Keratinocyte (primary cell): ENCODE results near the gene ACHE. TPM values are rescaled to one million over a fixed set of nuclear protein-coding genes. Genes with fewer than 3 reads are reported as not detected.
"Not testable (repeated sequence)": the region's sequence is repeated elsewhere in the genome, so short reads cannot be mapped to it uniquely, and the experiment has no call there.

Source experiments
- DNase-seq: peaks from one replicate; pipeline ENCODE4 v3.0.0-alpha.2; 2011; ENCODE audit warnings: low read depth, missing footprints, low spot score
- FAIRE-seq: peaks from 2 replicates; lab custom pipeline; 2011; peaks lifted over from hg19 to GRCh38; lab: Jason Lieb, UNC
- H2AFZ ChIP-seq: 2 replicates; pipeline ENCODE4 v1.6.0; 2012; ENCODE audit warnings: low read length, control low read depth, inconsistent platforms; ENCODE audit not compliant: control insufficient read depth
- H3K27ac ChIP-seq: 2 replicates; pipeline ENCODE4 v1.5.1; 2011; ENCODE audit warnings: low read length; ENCODE audit not compliant: control insufficient read depth, insufficient read depth
- H3K27me3 ChIP-seq: 3 replicates; pipeline ENCODE4 v1.6.0; 2011; ENCODE audit warnings: low read length; ENCODE audit not compliant: control insufficient read depth, insufficient read depth; ENCODE audit errors: extremely low read depth
- H3K36me3 ChIP-seq, 2 experiments: 2 replicates in 1 of 2; 3 replicates in 1 of 2; pipeline ENCODE4 v1.5.1; 2011; ENCODE audit warnings: low read length in 2 of 2, mild to moderate bottlenecking in 1 of 2; ENCODE audit not compliant: control insufficient read depth in 2 of 2, insufficient read depth in 2 of 2; ENCODE audit errors: extremely low read depth in 1 of 2
- H3K4me1 ChIP-seq: 3 replicates; pipeline ENCODE4 v1.5.1; 2011; ENCODE audit warnings: low read length; ENCODE audit not compliant: control insufficient read depth, insufficient read depth; ENCODE audit errors: extremely low read depth
- H3K4me2 ChIP-seq: 3 replicates; pipeline ENCODE4 v1.6.0; 2011; ENCODE audit warnings: low read depth, low read length; ENCODE audit not compliant: control insufficient read depth, insufficient read depth; ENCODE audit errors: extremely low read depth
- H3K4me3 ChIP-seq, 3 experiments: fragments of 200-600 bp in 1 of 3; sonication (generic) in 1 of 3; 2 replicates in 2 of 3; 3 replicates in 1 of 3; pipeline ENCODE4 v1.5.1; 2011 to 2016; ENCODE audit warnings: low read length in 3 of 3, mild to moderate bottlenecking in 3 of 3, control low read depth in 2 of 3, inconsistent platforms in 1 of 3, low read depth in 1 of 3, mixed read lengths in 1 of 3, mixed run types in 1 of 3, moderate library complexity in 1 of 3; ENCODE audit not compliant: control insufficient read depth in 2 of 3, insufficient read depth in 2 of 3; ENCODE audit errors: extremely low read depth in 1 of 3
- H3K79me2 ChIP-seq: 2 replicates; pipeline ENCODE4 v1.6.0; 2012; ENCODE audit warnings: low read length; ENCODE audit not compliant: control insufficient read depth, insufficient read depth
- H3K9ac ChIP-seq: 3 replicates; pipeline ENCODE4 v1.6.0; 2011; ENCODE audit warnings: low read length; ENCODE audit not compliant: control insufficient read depth, insufficient read depth; ENCODE audit errors: extremely low read depth
- H3K9me1 ChIP-seq: 3 replicates; pipeline ENCODE4 v1.6.0; 2011; ENCODE audit warnings: low read length; ENCODE audit not compliant: control insufficient read depth, insufficient read depth; ENCODE audit errors: extremely low read depth
- H3K9me3 ChIP-seq: 2 replicates; pipeline ENCODE4 v1.5.1; 2012; ENCODE audit warnings: low read depth, low read length; ENCODE audit not compliant: control insufficient read depth
- H4K20me1 ChIP-seq: 3 replicates; pipeline ENCODE4 v1.6.0; 2011; ENCODE audit warnings: low read length; ENCODE audit not compliant: control insufficient read depth, insufficient read depth; ENCODE audit errors: extremely low read depth
- CTCF ChIP-seq, 3 experiments: IDR thresholded peaks in 1 of 3; conservative IDR thresholded peaks in 1 of 3; optimal IDR thresholded peaks in 1 of 3; 2 replicates in 2 of 3; 3 replicates in 1 of 3; pipeline versions ENCODE3 to v1.5.1; 2011; ENCODE audit warnings: low read length in 3 of 3, mild to moderate bottlenecking in 3 of 3, moderate library complexity in 2 of 3, control low read depth in 1 of 3, inconsistent platforms in 1 of 3; ENCODE audit not compliant: insufficient read depth in 2 of 3; ENCODE audit errors: extremely low read depth in 1 of 3
- EZH2 ChIP-seq: IDR thresholded peaks from one replicate; pipeline ENCODE4 v1.6.1; 2012; ENCODE audit warnings: inconsistent platforms, mild to moderate bottlenecking, low read length, moderate library complexity
- dilution Hi-C: fragments of 300-500 bp; cut with MboI; formaldehyde crosslinking; loops from one replicate; pipeline ENCODE4 v1.7.0; 2020; ENCODE audit warnings: low sequenced_read_pairs; ENCODE audit not compliant: extremely low pct_ligation_motif_present
- polyA plus RNA-seq, 5 experiments: library from polyadenylated mRNA; depleted of rRNA in 3 of 5; stranded (reverse) in 3 of 5; stranded (forward) in 1 of 5; unstranded in 1 of 5; fragments of >200 nt; gene quantifications; 1 replicate in 1 of 5; 2 replicates in 3 of 5; 3 replicates in 1 of 5; pipeline versions ENCODE4 v1.2.1 to v1.2.3, GENCODE V29; 2011 to 2012; ENCODE audit warnings: missing spikeins in 2 of 5, low read depth in 1 of 5, low replicate concordance in 1 of 5

Gene ACHE
- polyA plus RNA-seq, 1 donor (not counting 4 experiments of a cell fraction or from before 2014, with no cell fraction given): 0.07 TPM

- Histone ChIP-seq H3K4me3 (no peak overlapping the region), H3K4me2 (no peak overlapping the region), H3K79me2 (no peaks in the 10 kb centered on the region), H3K4me1 (peaks cover 6% of the 10 kb centered on the region), H3K9ac (no peak overlapping the region), H4K20me1 (no peaks in the 10 kb centered on the region), H3K9me3 (no peaks in the 10 kb centered on the region), H3K9me1 (no peaks in the 10 kb centered on the region), H3K36me3 (no peaks in the 10 kb centered on the region), H3K27me3 (no peaks in the 10 kb centered on the region), H3K27ac (no peak overlapping the region), H2AFZ (no peak overlapping the region)
- FAIRE-seq (no peak), DNase-seq (no peak)
- dilution Hi-C loops: no loop called here
- TF ChIP-seq EZH2 (no peak), CTCF (optimal IDR thresholded peaks at IDR 0.05 in 1 of 3, IDR thresholded peaks at IDR 0.05 in 1 of 3, conservative IDR thresholded peaks at IDR 0.05 in 1 of 3; ENCODE audit: extremely low read depth in 1 of 3, insufficient read depth in 2 of 3, low read length in 3 of 3) (no peak)
Observed at GRCh38 chr7:100933734-100934133, 38.0 kb upstream of the ACHE start.

GRCh38 chr7:100929808-100930174 is 34.1 kb upstream of the ACHE start:
- Histone ChIP-seq H3K4me1 (peaks cover 6% of the 10 kb centered on the region), H3K4me3 (no peak overlapping the region), H3K36me3 (no peaks in the 10 kb centered on the region), H3K4me2 (no peak overlapping the region), H3K79me2 (no peaks in the 10 kb centered on the region), H3K27me3 (no peaks in the 10 kb centered on the region), H3K9me3 (no peaks in the 10 kb centered on the region), H3K9me1 (no peaks in the 10 kb centered on the region), H3K9ac (no peak overlapping the region), H2AFZ (no peak overlapping the region), H4K20me1 (no peaks in the 10 kb centered on the region), H3K27ac (no peak overlapping the region)
- dilution Hi-C loops: no loop called here
- no peak for DNase-seq
- FAIRE-seq: no peak
- TF ChIP-seq CTCF (optimal IDR thresholded peaks at IDR 0.05 in 1 of 3, IDR thresholded peaks at IDR 0.05 in 1 of 3, conservative IDR thresholded peaks at IDR 0.05 in 1 of 3; ENCODE audit: extremely low read depth in 1 of 3, insufficient read depth in 2 of 3, low read length in 3 of 3) (no peak), EZH2 (no peak)

GRCh38 chr7:100923616-100924015 is 27.9 kb upstream of the ACHE start:
- dilution Hi-C loops, H3K4me1 ChIP-seq, H3K4me2 ChIP-seq, H3K9me1 ChIP-seq, FAIRE-seq, H3K27me3 ChIP-seq, H3K79me2 ChIP-seq, H3K27ac ChIP-seq, H2AFZ ChIP-seq, H4K20me1 ChIP-seq, H3K9me3 ChIP-seq, H3K9ac ChIP-seq, H3K4me3 ChIP-seq, DNase-seq, H3K36me3 ChIP-seq: not testable (repeated sequence)
